ENCODE measurements around the gene ACO2. TPM values are rescaled to one million over a fixed set of nuclear protein-coding genes. Genes with fewer than 3 reads are reported as not detected.

The ACO2 gene
- total RNA-seq, 1 experiment from 2014 or later, result 90.5 TPM

DNA sequence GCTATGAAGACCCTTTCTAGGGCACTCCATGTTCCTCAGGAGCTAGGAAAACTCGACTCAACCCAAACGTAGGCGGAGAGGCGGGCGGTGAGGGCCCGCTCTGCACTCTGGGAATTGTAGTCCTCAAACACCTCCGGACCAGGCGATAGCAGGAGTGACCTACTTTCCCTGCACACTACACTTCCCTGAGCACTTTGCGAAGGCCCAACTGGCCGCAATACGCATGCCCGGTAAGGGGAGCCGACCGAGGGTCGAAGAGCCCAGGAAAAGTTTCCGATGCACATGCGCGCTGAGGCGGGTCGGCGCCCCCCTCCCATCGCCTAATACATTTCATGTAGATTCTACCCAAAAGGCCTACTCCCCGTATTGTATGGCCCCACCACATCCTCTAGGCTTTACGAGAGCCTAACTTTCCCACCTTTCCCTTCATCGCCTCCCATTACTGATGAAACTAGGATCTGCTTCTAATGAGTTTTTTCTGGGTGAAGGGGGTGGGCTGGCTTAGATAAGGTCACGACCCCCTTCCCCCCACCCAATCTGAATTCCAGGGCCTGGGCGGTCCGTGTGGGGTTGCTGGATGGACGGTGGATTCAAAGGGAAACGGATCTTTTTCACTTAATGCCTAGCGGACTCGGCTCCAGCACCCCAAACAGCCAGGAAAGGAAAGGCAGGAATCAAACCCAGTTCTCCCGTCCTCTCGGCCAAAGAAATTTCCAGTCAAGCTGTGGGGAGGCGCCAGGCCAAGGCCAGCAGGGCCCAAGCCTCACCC is 24.4 kb upstream of the ACO2 start:
- H3K4me3 ChIP-seq (ENCODE audit: low read depth, low read length), result peak overlapping the region; percentile 93
- no TSS peak for BruUV-seq (replicated peaks)
- H3K27me3 Mint-ChIP-seq (ENCODE audit: insufficient read depth, unreplicated experiment), result no peaks in the 10 kb centered on the region

DNA sequence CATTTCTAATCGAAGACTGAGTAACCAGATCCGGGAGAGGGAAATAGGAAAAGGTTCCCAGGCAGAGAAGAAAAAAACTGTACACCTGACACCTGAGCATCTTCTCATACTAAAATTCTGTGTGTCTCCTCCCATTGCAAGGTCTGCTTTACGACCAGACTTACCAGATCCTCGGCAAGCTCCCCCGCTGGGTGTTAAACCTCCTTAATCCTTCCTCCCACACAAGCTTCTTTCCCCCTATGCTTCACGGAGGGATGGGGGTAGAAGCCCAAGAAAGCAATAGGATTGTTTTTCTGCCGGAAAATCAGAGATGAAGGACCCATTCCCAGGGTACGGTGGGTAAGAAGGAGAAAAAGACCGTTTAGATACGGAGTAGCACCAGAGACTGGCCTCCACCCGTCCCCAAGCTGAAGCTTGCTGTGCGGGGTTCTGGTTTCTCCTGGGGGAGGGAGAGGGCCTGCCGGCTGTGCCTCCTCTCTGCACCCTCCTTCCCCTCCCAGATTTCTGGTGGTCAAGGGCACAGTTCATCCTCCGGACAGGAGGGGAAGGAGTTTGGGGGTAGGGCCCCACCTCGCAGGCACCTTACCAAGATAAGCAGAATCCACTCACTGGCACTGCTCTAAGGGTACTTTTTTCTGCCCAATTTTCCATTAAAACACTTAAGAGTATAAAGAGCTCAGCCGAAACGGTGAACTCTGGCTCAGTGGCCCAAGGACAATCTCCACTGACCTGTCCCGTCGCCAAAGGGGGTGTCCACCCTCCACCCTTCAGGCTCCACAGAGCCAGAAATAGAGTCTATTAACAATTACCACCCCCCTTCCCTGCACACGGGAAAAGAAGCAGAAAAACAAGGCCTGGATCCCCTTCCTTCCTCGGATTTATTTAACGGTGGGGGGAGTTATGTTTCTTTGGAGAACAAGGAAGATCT is 23.5 kb upstream of the ACO2 start:
- peaks cover 80% of the 10 kb centered on the region for H3K36me3 Mint-ChIP-seq (ENCODE audit: insufficient read depth, unreplicated experiment)
- intact Hi-C loops (cut with micrococcal nuclease; ENCODE audit: unreplicated experiment), result loop anchor here (1.0 kb wide), 1 partner anchor 159 kb away; the partner anchor contains the start of gene RANGAP1

More for the DNA sequence above, 24.4 kb upstream of the ACO2 start:
- intact Hi-C loops (cut with micrococcal nuclease; ENCODE audit: unreplicated experiment), result loop anchor here (1.0 kb wide), 1 partner anchor 24 kb away; the partner anchor contains the start of gene PHF5A
- DNase-seq, result peak; percentile 94
- Histone ChIP-seq H3K27me3 (replicated peaks; ENCODE audit: control insufficient read depth, insufficient read depth, low read length) (no peaks in the 10 kb centered on the region), H3K9me3 (no peaks in the 10 kb centered on the region), H3K36me3 (ENCODE audit: control insufficient read depth, insufficient read depth, low read length) (no peaks in the 10 kb centered on the region), H3K4me1 (no peaks in the 10 kb centered on the region; the same call in 1 of the 2 replicates)
- CTCF ChIA-PET, result no interaction called here
- POLR2A ChIA-PET, result interaction anchor here (0.5 to 6.2 kb wide), 3 partner anchors 24 to 81 kb away, joined by 3 to 122 read pairs (median 4); partner anchors contain the start of genes ACO2, PHF5A and TEF
- Mint-ChIP-seq H3K27ac (ENCODE audit: unreplicated experiment) (peak overlapping the region; percentile 98), H3K36me3 (ENCODE audit: insufficient read depth, unreplicated experiment) (peaks cover 87% of the 10 kb centered on the region), H3K4me3 (ENCODE audit: unreplicated experiment) (peak overlapping the region; percentile 99), H3K9me3 (ENCODE audit: unreplicated experiment) (no peaks in the 10 kb centered on the region), H3K4me1 (ENCODE audit: low read depth, unreplicated experiment) (peaks cover 9% of the 10 kb centered on the region)
- TF ChIP-seq, protein P1, sequence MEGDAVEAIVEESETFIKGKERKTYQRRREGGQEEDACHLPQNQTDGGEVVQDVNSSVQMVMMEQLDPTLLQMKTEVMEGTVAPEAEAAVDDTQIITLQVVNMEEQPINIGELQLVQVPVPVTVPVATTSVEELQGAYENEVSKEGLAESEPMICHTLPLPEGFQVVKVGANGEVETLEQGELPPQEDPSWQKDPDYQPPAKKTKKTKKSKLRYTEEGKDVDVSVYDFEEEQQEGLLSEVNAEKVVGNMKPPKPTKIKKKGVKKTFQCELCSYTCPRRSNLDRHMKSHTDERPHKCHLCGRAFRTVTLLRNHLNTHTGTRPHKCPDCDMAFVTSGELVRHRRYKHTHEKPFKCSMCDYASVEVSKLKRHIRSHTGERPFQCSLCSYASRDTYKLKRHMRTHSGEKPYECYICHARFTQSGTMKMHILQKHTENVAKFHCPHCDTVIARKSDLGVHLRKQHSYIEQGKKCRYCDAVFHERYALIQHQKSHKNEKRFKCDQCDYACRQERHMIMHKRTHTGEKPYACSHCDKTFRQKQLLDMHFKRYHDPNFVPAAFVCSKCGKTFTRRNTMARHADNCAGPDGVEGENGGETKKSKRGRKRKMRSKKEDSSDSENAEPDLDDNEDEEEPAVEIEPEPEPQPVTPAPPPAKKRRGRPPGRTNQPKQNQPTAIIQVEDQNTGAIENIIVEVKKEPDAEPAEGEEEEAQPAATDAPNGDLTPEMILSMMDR (IDR thresholded peaks at IDR 0.05; ENCODE audit: insufficient read depth in 1 of 2, low read depth in 1 of 2, low read length in 1 of 2, severe bottlenecking in 1 of 2, unreplicated experiment in 1 of 2), result no peak

More for the DNA sequence above, 23.5 kb upstream of the ACO2 start:
- TF ChIP-seq, protein P1 (IDR thresholded peaks at IDR 0.05; ENCODE audit: insufficient read depth in 1 of 2, low read depth in 1 of 2, low read length in 1 of 2, severe bottlenecking in 1 of 2, unreplicated experiment in 1 of 2), result no peak
- BruUV-seq (replicated peaks), result TSS peak; percentile 37
- no peaks in the 10 kb centered on the region for H3K27me3 ChIP-seq (replicated peaks; ENCODE audit: control insufficient read depth, insufficient read depth, low read length)
- H3K4me3 ChIP-seq (ENCODE audit: low read depth, low read length), result peak overlapping the region; percentile 93
- Mint-ChIP-seq H3K27ac (ENCODE audit: unreplicated experiment) (peak overlapping the region; percentile 98), H3K27me3 (ENCODE audit: insufficient read depth, unreplicated experiment) (no peaks in the 10 kb centered on the region), H3K4me1 (ENCODE audit: low read depth, unreplicated experiment) (peaks cover 9% of the 10 kb centered on the region), H3K9me3 (ENCODE audit: unreplicated experiment) (no peaks in the 10 kb centered on the region), H3K4me3 (ENCODE audit: unreplicated experiment) (peak overlapping the region; percentile 99)
- H3K9me3 ChIP-seq, result no peaks in the 10 kb centered on the region
- POLR2A ChIA-PET, result interaction anchor here (0.5 to 6.2 kb wide), 3 partner anchors 23 to 64 kb away, joined by 3 to 122 read pairs (median 3); partner anchors contain the start of genes ACO2, PHF5A and TEF
- H3K36me3 ChIP-seq (ENCODE audit: control insufficient read depth, insufficient read depth, low read length), result no peaks in the 10 kb centered on the region
- CTCF ChIA-PET, result interaction anchor here (0.6 to 1.5 kb wide), 6 partner anchors 9 to 442 kb away, joined by 3 to 8 read pairs (median 4); partner anchors contain the start of genes ACO2 and PHF5A
- no peak for DNase-seq
- no peaks in the 10 kb centered on the region; the same call in 1 of the 2 replicates for H3K4me1 ChIP-seq
